T1000 (cell line): ENCODE measurements around the gene MAP3K1.
"Not testable (repeated sequence)": the region's sequence is repeated elsewhere in the genome, so short reads cannot be mapped to it uniquely, and the experiment has no call there.

Source experiments
- DNase-seq: peaks from one replicate; lab custom pipeline; 2025; ENCODE audit warnings: mixed read lengths; lab: John Stamatoyannopoulos, UW

The MAP3K1 gene

DNA sequence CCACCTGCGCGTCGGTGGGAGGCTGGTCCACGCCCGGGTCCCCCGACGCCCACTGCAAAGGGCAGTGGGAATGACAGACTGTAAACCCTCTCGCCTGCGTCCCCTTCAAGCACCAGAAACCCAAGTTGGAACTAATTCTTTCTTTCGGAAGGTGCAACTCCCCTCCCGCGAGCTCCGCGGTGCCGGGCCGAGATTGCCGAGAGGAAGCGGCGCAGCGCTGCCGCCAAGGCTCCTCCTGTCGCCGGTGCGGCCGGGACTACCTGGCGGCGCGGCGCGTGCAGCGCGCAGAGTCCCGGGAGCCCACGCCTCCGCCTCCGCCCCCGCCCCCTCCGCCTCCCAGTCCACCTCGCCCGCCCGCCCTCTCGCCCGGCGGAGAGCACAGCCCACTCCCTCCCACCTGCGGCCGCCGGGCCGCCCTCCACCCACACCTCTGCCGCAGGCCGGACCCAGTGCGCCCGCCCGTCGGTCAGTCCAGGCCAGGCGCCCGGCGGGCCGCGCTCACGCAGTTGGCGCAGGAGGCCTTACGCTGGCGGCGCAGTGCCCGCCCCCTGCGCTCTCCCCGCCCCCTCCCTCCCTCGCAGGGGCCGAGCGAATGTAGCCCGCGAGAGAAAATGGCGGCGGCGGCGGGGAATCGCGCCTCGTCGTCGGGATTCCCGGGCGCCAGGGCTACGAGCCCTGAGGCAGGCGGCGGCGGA is at the start of gene MAP3K1:
Gene MAP3K1 (plus strand): TSS at position 587 of the 695 bp plus-strand sequence. CDS start 25 bp downstream, at position 612.
- DNase-seq = peak; percentile 69

DNA sequence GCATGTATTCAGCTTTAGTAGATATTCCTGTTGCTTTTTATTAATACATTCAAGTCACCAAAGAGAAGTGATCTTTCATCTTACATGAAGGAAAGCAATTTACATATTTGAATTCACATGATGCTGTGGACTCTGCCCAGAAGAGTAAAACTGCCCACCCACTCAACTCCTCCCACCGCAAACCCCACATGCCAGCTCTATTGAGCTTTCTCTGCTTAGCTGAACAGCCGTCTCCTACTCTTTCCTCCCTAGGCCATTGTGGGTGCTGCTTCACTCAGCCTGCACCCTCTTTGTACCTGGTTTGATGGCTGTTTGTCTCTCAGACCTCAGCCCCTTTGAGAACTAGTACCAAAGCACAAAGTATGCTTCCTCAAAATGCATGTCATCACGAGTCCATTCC is 48.4 kb upstream of the MAP3K1 start:
- no peak for DNase-seq

DNA sequence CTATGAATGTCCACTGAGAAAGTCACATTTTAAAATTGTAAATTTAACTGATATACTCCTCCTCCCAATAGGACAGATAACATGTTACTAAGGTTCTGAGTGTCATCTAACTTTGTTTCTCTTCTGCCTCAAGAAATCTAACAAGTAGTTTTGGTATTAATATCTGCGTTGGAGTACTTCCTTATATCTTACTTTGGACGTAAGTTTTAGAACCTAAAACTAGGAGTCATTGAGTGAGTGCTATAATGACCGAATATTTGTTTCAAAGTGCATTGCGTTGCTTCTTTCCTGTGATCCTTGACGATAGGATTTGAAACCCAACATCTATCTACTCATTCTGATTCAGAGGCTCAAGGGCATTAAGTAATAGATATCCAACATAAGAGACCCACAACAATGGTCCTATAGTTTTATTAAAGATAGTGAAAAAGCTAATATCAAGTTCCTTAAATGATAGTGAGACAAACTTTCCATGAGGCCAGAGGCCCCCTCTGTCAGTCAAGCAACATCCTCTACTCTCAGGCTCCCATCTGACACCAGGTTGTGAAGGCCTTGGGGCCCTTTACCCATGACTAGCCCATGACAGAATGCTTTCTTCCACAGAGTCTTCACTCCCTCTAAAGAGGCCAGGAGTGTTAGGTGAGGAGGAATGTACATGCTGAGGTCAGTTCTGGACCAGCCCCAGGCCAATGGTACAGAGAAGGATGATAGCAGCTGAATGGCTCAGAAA is 45.3 kb upstream of the MAP3K1 start:
- no peak for DNase-seq

DNA sequence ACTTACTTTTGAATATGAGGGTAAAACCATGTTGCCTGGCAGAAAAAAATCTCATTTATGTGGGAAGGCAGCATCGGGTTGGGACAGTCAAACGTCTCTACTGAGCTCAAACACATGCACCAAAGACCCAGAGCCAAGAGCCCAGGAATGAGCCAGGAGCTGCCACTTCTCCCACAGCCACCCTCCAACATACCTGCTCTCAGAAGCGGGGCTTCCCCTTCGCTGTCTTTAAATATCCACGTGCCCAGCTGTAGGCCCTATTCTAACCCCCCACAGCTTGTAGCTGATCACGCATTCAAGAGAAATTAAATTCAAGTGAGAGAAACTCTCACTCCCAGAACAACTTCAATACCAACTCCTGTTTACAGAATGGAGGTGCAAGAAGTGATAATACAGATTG is 42.6 kb upstream of the MAP3K1 start:
- DNase-seq = no peak

DNA sequence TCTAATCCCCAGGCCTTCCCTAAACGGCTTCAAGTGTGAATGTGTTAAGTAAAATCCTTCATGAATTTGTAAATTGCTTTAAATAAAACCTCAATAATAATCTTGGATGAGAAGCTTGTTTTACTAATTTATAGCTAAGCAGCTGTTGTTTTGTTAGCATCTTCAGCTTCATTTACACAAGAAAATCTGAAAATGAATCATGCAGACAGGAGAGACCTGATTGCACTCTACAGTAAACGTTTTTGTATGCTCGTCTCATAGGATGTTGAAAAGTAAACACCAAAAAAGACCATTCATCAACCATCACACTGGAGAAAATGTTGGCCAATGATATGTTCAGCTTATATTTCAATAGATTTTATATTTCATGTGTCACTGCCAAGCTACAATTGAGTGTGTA is 40.4 kb upstream of the MAP3K1 start:
- DNase-seq = no peak

DNA sequence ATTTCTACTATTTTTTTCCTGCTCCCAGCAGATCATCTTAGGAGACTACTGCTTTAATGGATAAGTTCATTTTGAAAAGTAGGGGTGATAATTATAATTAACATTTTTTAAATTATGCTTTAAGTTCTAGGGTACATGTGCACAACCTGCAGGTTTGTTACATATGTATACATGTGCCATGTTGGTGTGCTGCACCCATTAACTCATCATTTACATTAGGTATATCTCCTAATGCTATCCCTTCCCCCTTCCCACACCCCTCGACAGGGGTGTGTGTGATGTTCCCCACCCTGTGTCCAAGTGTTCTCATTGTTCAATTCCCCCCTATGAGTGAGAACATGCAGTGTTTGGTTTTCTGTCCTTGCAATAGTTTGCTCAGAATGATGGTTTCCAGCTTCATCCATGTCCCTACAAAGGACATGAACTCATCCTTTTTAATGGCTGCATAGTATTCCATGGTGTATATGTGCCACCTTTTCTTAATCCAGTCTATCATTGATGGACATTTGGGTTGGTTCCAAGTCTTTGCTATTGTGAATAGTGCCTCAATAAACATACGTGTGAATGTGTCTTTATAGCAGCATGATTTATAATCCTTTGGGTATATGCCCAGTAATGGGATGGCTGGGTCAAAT is 39.0 kb upstream of the MAP3K1 start:
- DNase-seq = not testable (repeated sequence)

DNA sequence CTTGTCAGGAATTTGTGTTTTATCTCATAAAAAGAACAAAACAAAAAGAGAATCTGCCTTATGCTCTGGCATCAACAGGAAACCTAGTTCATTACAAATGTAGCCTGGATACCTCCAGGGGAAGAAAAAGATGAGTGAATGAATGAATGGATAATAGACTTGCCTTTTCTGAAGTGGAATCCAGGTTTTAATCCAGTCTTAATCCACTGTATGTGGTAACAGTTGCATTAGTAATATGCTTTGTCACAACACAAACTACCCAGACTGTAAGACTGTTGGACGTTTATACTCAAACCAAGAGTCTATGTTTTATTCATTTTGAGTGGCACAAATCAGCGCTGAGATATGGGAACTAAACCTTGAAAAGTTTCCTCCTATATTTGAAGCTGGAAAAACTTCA is 32.1 kb upstream of the MAP3K1 start:
- DNase-seq = no peak

DNA sequence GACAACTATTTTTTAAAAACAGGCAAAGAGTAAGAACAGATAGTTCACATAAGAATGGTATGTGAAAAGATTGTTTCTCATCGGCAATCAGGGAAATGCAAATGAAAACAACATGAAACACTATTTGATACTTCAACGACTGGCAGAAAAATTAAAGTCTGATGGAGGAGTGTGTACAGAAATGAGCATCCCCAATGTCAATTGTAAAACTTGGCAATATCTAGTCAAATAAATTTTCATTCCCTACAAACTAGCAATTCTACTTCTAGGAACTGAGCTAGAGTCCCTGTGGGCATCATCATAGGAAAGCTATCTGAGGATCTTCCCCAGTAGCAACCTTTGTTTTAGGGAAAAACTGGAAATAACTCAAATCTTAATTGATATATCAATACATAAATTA is 29.0 kb upstream of the MAP3K1 start:
- no peak for DNase-seq

DNA sequence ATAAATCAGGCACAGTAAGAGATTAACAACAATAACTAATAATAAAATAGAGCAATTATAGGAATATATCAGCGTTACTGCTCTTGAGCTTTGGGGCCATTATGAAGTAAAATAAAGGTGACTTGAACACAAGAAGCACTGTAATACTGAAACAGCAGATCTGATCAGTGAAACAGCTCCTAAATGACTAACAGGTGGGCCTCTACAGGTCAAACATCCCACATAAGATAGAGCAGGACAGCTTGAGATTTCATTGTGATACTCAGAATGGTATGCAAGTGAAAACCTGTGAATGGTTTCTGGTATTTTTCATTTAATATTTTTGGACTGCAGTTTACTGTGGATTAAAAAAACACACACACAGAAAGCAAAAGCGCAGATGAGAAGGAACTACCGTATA is 24.0 kb upstream of the MAP3K1 start:
- no peak for DNase-seq

DNA sequence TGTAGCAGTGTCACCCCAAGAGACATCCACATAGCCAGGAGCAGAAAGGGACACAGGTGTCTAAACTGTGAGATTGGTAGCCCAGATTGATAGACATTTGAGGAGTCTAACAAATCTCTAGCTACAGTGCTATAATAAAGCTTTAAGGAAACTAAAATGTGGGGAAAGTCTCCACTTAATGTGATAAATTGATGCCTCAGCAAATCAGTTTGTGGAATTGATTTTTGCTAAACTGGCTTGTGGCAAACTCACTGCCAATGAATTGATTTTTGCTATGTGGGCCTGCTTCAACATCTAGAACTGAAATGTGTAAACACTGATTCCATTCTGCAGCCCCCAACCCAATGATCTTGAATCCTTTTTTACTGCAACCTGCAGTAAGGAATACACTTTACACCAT is 16.8 kb upstream of the MAP3K1 start:
- no peak for DNase-seq

DNA sequence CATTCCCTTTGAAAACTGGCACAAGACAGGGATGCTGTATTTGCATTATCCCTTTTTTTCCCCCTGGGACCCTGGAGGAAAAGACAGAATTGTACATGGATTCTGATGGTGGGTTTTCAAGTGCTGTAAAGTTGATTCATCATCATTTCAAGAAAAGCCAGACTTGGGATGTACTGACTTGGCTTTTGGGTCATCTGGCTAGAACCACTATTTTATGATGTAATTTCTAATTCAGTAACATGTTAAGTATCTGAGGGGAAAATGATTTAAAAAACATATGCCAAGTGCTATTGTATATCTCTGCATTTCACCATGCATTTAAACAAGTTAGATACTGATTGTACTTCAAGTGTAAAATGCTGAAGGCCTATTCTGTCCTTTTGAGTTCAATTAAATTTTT is 15.2 kb upstream of the MAP3K1 start:
- DNase-seq = no peak

DNA sequence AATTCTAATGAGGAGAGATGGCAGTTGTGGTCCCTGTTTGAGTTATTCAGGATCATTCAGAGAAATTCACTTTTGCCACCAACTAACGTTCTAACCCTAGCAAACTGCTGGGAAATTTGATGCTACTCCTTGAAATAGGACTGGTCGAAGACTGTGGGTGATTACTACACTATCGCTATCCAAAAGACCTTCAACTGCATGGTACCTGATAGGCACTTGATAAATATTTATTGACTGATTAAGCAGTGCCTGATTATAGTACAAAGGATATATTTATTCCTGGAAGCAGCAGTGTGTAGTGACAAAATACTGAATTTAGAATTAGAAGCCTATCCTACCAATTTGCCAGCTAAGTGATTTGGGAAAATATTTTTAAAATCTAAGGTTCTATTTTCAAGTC is 14.1 kb upstream of the MAP3K1 start:
- no peak for DNase-seq

DNA sequence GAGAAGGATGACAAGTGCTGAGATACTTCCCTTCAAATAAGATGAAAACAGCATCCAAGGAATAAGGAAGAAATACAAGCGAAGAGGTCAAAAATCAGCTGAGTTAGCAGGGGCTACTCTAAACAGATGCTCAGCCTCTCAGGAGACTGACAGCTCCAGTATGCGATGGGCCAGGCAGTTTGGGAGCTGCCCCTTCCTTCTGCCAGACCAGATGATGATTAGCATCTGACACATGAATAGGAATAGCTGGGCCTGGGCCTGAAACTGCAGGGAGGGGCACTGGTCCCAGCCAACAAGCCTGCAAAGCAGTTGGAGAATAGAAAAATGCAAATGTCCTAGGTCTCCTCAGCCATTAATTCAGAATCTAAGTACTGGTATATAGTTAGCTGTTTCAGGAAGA is 13.1 kb upstream of the MAP3K1 start:
- no peak for DNase-seq

DNA sequence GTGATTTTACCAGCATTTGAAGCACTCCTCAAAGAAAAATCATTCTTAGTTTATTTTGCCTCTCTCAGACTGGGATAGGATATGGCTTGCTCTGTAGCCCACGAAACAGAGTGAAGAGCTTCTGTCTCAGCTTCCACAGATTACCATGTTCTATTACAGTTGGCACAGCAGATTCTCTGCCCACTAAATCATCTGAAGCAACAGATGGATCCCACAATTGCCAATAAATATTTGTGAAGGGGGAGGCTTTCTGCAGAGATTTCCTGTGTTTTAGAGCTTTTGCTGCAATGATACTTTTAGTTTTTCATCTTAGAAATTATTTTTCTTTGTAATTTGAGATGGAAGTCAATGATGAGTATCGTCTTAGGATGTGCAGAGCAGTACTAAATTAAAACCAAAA is 12.3 kb upstream of the MAP3K1 start:
- DNase-seq = no peak

DNA sequence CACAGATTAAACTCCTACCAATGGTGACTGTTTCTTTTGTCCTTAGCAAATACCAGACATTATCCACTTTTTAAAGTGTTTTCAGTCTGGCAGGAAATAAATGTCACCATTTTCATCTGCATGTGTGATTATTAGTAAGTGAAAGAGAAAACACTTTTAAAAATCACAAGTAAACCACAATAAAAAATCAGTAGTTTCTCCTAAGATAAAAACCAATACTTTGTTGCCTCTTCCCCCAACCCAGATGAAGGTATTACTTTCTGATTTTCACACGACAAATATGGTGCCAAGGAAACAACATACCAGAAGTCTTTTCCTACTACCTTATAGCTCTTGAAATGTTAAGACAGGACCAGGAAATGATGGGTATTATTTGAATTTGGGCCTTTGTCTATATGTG is 11.5 kb upstream of the MAP3K1 start:
- DNase-seq = no peak

DNA sequence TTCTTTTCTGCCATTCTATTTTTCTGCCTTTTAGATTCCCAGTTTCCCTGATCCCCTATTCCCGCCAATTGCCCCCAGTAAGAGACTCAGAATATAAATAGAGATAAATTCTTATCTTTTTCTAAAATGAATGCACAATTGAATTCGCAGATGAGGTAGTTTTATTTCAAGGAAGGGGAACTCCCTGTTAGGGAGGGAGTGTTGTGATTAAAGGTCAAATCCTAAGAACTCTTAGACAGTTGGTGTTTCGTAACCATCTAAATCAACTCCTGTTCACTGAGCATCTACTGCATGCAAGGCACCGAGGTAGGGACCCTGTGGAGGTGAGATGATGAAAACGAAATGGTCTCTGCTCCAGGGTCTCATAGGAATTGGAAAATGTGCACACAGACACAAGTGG is 7.7 kb upstream of the MAP3K1 start:
- no peak for DNase-seq

DNA sequence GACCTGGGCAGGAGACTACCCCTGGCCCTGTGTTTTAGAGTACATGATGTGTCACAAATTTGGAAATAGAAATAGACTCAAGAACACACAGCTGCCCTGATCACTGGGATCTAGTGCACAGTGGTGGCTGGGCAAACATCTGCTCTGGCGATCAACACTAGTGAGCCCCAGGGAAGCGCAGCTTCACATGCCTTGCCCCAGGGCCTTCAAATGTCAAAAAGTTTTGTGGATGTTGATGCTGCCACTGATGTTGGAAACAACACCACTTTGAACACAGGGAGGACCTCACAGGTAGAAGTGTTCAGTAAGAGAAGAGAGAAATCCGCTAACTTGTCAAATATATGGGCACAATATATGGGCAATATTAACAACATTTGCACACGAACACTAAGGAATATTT is 7.1 kb upstream of the MAP3K1 start:
- no peak for DNase-seq

DNA sequence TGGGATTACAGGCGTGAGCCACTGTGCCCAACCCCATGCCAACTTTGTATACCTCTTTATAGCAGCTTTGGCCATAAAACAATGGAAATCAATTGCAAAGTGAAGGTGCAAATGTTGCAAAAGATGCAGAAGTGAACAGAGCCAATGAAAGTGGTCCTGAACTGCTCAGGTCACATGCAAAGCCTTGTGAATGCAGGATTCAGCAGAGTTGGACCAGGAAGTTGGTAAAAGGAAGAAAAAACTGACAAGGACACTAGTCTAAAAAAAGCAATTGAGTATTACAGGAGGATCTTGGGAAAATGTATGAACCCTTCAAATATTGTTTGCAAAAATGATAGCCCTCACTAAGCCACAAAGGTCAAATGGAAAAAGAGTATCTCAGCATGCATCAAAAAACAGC is 4.5 kb upstream of the MAP3K1 start:
- no peak for DNase-seq

DNA sequence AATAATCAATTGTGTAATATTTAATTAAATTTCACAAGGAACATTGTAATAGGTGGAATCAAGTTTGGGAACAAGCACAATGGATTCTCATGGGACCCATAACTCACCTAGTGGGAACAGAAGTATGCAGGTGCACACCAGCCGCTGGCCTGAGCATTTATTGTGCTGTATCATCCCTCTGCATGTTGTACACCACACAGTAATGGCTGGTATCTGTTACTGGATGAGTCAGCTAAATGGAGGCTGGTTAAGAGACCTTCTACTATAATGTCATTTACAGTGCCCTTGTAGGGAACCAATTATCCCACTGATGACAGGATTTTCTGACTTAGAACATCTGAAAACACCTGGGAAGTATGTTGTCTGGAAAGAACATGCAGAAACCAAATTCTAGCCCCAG is 3.2 kb upstream of the MAP3K1 start:
- DNase-seq = no peak

DNA sequence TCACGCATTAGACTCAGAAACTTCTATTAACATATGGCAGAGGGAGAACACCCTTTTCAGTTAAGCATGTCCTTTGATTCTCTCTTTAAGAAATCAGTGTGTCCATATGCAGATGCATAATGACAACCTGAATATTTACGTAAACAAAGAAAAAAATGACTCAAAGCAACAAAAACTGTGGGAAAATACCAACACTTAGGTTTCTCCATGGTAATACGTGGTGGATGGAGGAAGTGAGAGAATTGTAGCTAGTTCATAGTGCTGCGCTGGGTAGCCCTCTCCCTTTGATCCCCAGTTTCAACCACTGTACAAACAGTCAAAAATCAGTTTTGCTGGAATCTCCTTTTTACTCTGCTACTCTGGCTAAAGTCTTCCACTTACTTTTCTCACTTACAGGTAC is 2.0 kb upstream of the MAP3K1 start:
- no peak for DNase-seq

DNA sequence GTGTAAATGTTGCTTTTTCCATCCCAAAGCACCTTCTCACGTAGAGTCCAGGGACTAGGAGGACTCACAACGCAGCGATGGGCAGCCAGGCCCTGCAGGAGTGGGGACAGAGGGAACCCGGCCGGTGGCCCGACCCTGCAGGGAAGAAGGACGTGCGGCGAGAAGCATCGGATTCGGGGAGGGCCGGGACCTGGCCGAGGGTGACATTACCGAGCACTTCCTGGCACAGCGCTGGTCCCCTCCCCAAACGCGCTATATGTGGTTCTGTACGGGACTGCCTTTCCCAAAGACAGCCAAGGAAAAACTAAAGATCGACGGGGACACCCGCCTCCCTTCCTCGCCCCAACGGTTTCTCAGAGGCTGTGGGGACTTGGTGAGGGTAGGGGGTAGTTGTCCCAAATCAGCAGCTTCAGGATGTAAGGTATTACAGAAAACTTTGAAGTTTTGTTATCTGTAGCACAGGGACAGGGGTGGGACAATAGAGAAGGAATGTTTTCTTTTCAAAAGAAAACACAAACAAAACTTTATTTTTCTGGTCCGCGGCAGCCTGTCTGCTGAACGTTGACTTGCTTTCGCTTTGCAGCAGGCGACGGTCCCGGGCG is 887 bp upstream of the MAP3K1 start:
- no peak for DNase-seq

DNA sequence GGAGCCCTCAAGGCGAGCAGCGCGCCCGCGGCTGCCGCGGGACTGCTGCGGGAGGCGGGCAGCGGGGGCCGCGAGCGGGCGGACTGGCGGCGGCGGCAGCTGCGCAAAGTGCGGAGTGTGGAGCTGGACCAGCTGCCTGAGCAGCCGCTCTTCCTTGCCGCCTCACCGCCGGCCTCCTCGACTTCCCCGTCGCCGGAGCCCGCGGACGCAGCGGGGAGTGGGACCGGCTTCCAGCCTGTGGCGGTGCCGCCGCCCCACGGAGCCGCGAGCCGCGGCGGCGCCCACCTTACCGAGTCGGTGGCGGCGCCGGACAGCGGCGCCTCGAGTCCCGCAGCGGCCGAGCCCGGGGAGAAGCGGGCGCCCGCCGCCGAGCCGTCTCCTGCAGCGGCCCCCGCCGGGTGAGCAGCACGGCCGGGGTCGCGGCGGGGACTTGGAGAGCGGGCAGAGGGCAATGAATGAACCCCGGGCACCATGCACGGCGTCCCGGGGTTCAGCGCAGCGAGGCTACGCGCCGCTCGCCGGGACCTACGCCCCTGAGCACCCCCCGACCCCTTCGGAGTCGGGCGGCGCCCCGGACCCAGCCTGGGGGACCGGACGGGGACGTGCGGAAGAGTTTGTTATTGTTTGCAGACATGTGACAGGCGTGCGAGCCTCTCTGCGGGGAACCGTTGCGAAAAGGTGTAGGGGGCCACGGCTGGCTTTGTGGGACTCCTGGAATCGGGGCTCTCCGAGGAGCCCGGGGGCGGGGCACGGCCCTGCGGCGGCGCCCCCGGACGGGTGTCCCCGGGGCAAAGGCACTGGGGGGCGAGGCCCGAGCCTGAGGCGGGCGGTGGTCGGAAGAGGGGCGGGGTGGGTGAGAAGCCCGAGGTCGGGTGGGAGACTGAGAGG is 553 bp downstream of the MAP3K1 start:
- no peak for DNase-seq
